Sciatic nerve (tissue), 2 donors: ENCODE data around the gene KRTAP9-2. TPM values are rescaled to one million over a fixed set of nuclear protein-coding genes. Genes with fewer than 3 reads are reported as not detected.
"Not testable (repeated sequence)": the region's sequence is repeated elsewhere in the genome, so short reads cannot be mapped to it uniquely, and the experiment has no call there.

ENCODE experiments used
- ATAC-seq: fragments of 200-7000 bp; cut with Tn5 transposase; one replicate; pipeline ENCODE4 v1.9.1; 2020; ENCODE audit warnings: mild to moderate bottlenecking, moderate library complexity
- DNase-seq: peaks from one replicate; pipeline ENCODE4 v3.0.0-alpha.2; 2020; ENCODE audit warnings: low spot score
- intact Hi-C: fragments of 100-400 bp; cut with DNase I; formaldehyde crosslinking; loops from one replicate; pipeline ENCODE4 v1.14.2; 2022
- total RNA-seq: library from RNA; stranded (reverse); fragmentation: NEBNext Ultra II Directional; extraction: Animal tissue kit (Norgen Biotek cat#: 25700); gene quantifications from one replicate; pipeline ENCODE4 v1.2.1, GENCODE V29; 2021
- donor health status: DM: no; HTN: no; CAD: no.
- donor health status: DM: no; HTN: no; CAD: no.

Gene KRTAP9-2
- total RNA-seq, 1 donor from 2014 or later = not detected

DNA sequence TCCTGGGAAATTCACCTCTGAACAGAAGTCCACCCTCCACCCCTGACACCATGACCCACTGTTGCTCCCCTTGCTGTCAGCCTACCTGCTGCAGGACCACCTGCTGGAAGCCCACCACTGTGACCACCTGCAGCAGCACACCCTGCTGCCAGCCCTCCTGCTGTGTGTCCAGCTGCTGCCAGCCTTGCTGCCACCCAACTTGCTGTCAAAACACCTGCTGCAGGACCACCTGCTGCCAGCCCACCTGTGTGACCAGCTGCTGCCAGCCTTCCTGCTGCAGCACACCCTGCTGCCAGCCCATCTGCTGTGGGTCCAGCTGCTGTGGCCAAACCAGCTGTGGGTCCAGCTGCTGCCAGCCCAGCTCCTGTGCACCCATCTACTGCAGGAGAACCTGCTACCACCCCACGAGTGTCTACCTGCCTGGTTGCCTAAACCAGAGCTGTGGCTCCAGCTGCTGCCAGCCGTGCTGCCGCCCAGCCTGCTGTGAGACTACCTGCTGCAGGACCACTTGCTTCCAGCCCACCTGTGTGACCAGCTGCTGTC is 49.3 kb downstream of the KRTAP9-2 start, which contains the start of gene KRTAP9-7:
Gene KRTAP9-7, plus strand, starts transcription at position 51 of the 543 bp plus-strand sequence. Its CDS starts 0 bp downstream, at position 51.
- DNase-seq, intact Hi-C loops, ATAC-seq: not testable (repeated sequence)

Other genes with a start within 250 kb of the KRTAP9-2 start
- not detected for gene KRT40, start 242.3 kb upstream of the KRTAP9-2 start, total RNA-seq
- gene KRTAP3-3, start 232.5 kb upstream of the KRTAP9-2 start, total RNA-seq = not detected
- not detected for gene KRTAP3-2, start 226.7 kb upstream of the KRTAP9-2 start, total RNA-seq
- gene KRTAP3-1, start 217.5 kb upstream of the KRTAP9-2 start, total RNA-seq = not detected
- not detected for gene KRTAP1-5, start 199.4 kb upstream of the KRTAP9-2 start, total RNA-seq
- not detected for gene KRTAP1-4, start 196.5 kb upstream of the KRTAP9-2 start, total RNA-seq
- not detected for gene KRTAP1-3, start 191.8 kb upstream of the KRTAP9-2 start, total RNA-seq
- gene KRTAP1-1, start 185.2 kb upstream of the KRTAP9-2 start, total RNA-seq = not detected
- not detected for gene KRTAP2-1, start 179.3 kb upstream of the KRTAP9-2 start, total RNA-seq
- not detected for gene KRTAP2-2, start 171.4 kb upstream of the KRTAP9-2 start, total RNA-seq
- gene KRTAP2-3, start 166.5 kb upstream of the KRTAP9-2 start, total RNA-seq = not detected
- gene KRTAP2-4, start 160.8 kb upstream of the KRTAP9-2 start, total RNA-seq = not detected
- not detected for gene KRTAP4-7, start 142.5 kb upstream of the KRTAP9-2 start, total RNA-seq
- gene KRTAP4-8, start 128.5 kb upstream of the KRTAP9-2 start, total RNA-seq = not detected
- not detected for gene KRTAP4-16, start 124.4 kb upstream of the KRTAP9-2 start, total RNA-seq
- gene KRTAP4-9, start 121.3 kb upstream of the KRTAP9-2 start, total RNA-seq = not detected
- gene KRTAP4-11, start 108.3 kb upstream of the KRTAP9-2 start, total RNA-seq = not detected
- gene KRTAP4-12, start 102.5 kb upstream of the KRTAP9-2 start, total RNA-seq = not detected
- not detected for gene KRTAP4-6, start 86.1 kb upstream of the KRTAP9-2 start, total RNA-seq
- gene KRTAP4-5, start 76.8 kb upstream of the KRTAP9-2 start, total RNA-seq = not detected
- not detected for gene KRTAP4-4, start 65.9 kb upstream of the KRTAP9-2 start, total RNA-seq
- not detected for gene KRTAP4-3, start 58.4 kb upstream of the KRTAP9-2 start, total RNA-seq
- not detected for gene KRTAP4-2, start 48.4 kb upstream of the KRTAP9-2 start, total RNA-seq
- not detected for gene KRTAP4-1, start 41.7 kb upstream of the KRTAP9-2 start, total RNA-seq
- not detected for gene KRTAP9-1, start 36.8 kb upstream of the KRTAP9-2 start, total RNA-seq
- gene KRTAP9-3, start 5.8 kb downstream of the KRTAP9-2 start, total RNA-seq = not detected
- not detected for gene KRTAP9-8, start 11.4 kb downstream of the KRTAP9-2 start, total RNA-seq
- not detected for gene KRTAP9-4, start 23.0 kb downstream of the KRTAP9-2 start, total RNA-seq
- not detected for gene KRTAP9-9, start 28.7 kb downstream of the KRTAP9-2 start, total RNA-seq
- not detected for gene KRTAP9-6, start 38.7 kb downstream of the KRTAP9-2 start, total RNA-seq
- not detected for gene KRTAP9-7, start 49.0 kb downstream of the KRTAP9-2 start, total RNA-seq
- not detected for gene KRTAP29-1, start 76.2 kb downstream of the KRTAP9-2 start, total RNA-seq
- not detected for gene KRTAP16-1, start 82.7 kb downstream of the KRTAP9-2 start, total RNA-seq
- gene KRTAP17-1, start 89.1 kb downstream of the KRTAP9-2 start, total RNA-seq = not detected
- gene KRT33A, start 124.2 kb downstream of the KRTAP9-2 start, total RNA-seq = not detected
- gene KRT33B, start 143.2 kb downstream of the KRTAP9-2 start, total RNA-seq = not detected
- gene KRT34, start 155.7 kb downstream of the KRTAP9-2 start, total RNA-seq = not detected
- not detected for gene KRT31, start 171.0 kb downstream of the KRTAP9-2 start, total RNA-seq
- not detected for gene KRT37, start 197.9 kb downstream of the KRTAP9-2 start, total RNA-seq
- not detected for gene KRT38, start 214.3 kb downstream of the KRTAP9-2 start, total RNA-seq
- gene KRT32, start 240.7 kb downstream of the KRTAP9-2 start, total RNA-seq = 0.67 TPM